SH-SY5Y (cell line): ENCODE data around the gene RAB6B.

ENCODE experiments used
- GATA2 ChIP-seq: IDR thresholded peaks from 2 replicates; pipeline ENCODE4 v1.6.1; 2011; ENCODE audit warnings: mild to moderate bottlenecking, low read depth, low read length
- GATA3 ChIP-seq: IDR thresholded peaks from 2 replicates; pipeline ENCODE4 v1.6.1; 2011; ENCODE audit warnings: low read depth, mild to moderate bottlenecking, low read length, moderate library complexity

The RAB6B gene

GRCh38 chr3:133838916-133839800 is 56.5 kb downstream of the RAB6B start:
- TF ChIP-seq GATA2 (no peak), GATA3 (no peak)

- no peak for TF ChIP-seq GATA3
- TF ChIP-seq GATA2: no peak
Measured at GRCh38 chr3:133838296-133838789, 57.3 kb downstream of the RAB6B start.

- TF ChIP-seq GATA2 (no peak), GATA3 (no peak)
Measured at GRCh38 chr3:133837487-133838295, 58.0 kb downstream of the RAB6B start.

- TF ChIP-seq GATA3 (no peak), GATA2 (no peak)
Measured at GRCh38 chr3:133836497-133837158, 59.1 kb downstream of the RAB6B start.

- TF ChIP-seq GATA3 (no peak), GATA2 (no peak)
Measured at GRCh38 chr3:133835961-133836360, 59.7 kb downstream of the RAB6B start.

DNA sequence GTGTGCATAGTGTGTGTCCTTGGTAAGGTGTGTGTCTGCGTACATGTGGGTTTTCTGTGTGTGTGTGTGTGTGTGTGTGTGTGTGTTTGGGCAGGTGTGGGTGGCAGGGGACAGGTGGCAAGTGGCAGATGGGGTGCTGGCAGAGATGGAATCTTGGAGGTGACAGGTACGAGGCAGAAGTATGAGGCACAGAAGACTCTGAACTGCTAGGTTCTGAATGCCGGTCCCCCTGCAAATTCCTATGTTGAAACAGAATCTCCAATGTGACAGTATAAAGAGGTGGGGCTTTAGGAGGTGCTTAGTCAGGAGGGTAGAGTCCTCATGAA is 60.3 kb downstream of the RAB6B start:
- TF ChIP-seq GATA2 (no peak), GATA3 (no peak)

GRCh38 chr3:133834621-133835417 is 60.9 kb downstream of the RAB6B start:
- TF ChIP-seq GATA3: no peak
- no peak for TF ChIP-seq GATA2

DNA sequence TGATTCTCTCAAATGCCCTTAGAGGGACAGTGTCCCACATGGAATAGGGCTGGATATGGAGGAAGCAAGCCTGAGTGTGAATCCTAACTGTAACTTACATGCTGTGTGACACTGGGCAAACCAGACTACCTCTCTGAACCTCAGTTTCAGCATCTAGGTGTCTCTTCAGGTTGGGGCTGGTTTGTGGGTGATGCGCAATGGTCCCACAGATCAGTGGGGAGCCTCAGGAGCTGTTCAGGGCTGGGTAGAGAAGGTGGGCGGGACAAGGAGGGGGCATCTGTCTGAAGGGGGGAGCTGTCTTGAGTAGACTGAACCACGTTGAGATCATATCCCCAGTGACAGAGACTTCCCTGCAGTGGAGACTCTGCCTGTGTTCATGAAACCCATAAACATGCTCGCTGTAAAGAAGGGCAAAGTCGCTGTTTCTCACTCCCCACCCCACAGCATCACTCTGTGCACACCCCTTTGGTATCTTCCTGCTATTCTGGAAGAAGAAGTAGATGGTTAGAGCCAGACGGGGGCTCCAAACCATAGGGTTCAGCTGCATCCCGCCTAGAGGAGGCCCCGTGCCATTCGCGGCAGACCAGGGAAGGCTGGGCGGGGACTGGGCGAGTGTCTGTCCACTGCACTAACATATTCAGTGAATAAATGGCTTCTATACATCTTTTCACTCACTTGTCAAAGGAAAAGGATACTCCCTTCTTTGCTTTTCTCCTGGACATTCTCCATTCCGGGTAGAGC is 61.6 kb downstream of the RAB6B start:
- TF ChIP-seq GATA2: no peak
- no peak for TF ChIP-seq GATA3

- no peak for TF ChIP-seq GATA3
- no peak for TF ChIP-seq GATA2
Measured at GRCh38 chr3:133833267-133833666, 62.4 kb downstream of the RAB6B start.

- TF ChIP-seq GATA3 (no peak), GATA2 (no peak)
Measured at GRCh38 chr3:133832802-133833144, 62.9 kb downstream of the RAB6B start.

GRCh38 chr3:133831966-133832801 is 63.5 kb downstream of the RAB6B start:
- no peak for TF ChIP-seq GATA3
- no peak for TF ChIP-seq GATA2

GRCh38 chr3:133830071-133830470 is 65.6 kb downstream of the RAB6B start:
- no peak for TF ChIP-seq GATA2
- TF ChIP-seq GATA3: no peak

- TF ChIP-seq GATA3: no peak
- TF ChIP-seq GATA2: no peak
Measured at GRCh38 chr3:133829310-133829707, 66.4 kb downstream of the RAB6B start.
